Neural progenitor cell (in vitro differentiated cells): ENCODE data around the gene SIRPA.

Source experiments
- EZH2 ChIP-seq: fragments of 200-600 bp; sonication (generic); IDR thresholded peaks from 2 replicates; pipeline ENCODE4 v1.6.1; 2017; ENCODE audit warnings: antibody characterized with exemption, mild to moderate bottlenecking, moderate library complexity
- EZH2phosphoT487 ChIP-seq: fragments of 200-600 bp; sonication (generic); IDR thresholded peaks from 2 replicates; pipeline ENCODE4 v1.6.1; 2017; ENCODE audit warnings: antibody characterized with exemption
- TF ChIP-seq, protein P1 (sequence below): fragments of 200-600 bp; sonication (generic); IDR thresholded peaks from 2 replicates; pipeline ENCODE4 v1.5.1; 2017; ENCODE audit warnings: antibody characterized with exemption, mild to moderate bottlenecking

DNA sequence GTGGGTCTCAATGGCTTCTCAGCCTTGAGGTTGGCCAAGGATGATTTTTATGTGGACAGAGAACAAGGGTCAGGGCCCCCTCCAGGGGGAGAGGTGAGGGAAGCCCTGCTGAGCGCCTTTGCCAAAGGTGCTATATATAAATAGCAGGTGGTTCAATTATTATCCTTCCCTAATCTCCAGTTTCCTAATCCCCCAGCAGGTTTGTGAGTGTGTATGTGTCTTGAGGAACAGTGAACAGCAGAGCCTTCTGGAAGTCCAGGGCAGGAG is 3.2 kb upstream of the SIRPA start:
- TF ChIP-seq, protein P1, sequence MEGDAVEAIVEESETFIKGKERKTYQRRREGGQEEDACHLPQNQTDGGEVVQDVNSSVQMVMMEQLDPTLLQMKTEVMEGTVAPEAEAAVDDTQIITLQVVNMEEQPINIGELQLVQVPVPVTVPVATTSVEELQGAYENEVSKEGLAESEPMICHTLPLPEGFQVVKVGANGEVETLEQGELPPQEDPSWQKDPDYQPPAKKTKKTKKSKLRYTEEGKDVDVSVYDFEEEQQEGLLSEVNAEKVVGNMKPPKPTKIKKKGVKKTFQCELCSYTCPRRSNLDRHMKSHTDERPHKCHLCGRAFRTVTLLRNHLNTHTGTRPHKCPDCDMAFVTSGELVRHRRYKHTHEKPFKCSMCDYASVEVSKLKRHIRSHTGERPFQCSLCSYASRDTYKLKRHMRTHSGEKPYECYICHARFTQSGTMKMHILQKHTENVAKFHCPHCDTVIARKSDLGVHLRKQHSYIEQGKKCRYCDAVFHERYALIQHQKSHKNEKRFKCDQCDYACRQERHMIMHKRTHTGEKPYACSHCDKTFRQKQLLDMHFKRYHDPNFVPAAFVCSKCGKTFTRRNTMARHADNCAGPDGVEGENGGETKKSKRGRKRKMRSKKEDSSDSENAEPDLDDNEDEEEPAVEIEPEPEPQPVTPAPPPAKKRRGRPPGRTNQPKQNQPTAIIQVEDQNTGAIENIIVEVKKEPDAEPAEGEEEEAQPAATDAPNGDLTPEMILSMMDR, result no peak
- TF ChIP-seq EZH2 (no peak), EZH2phosphoT487 (no peak)
